NCI-H2196 treated with DMSO at 0.1 percent for 48 hours (cell line): ENCODE data around the gene ARHGAP9.

ENCODE experiments used
- DNase-seq: peaks from one replicate; lab custom pipeline; 2025; ENCODE audit not compliant: unreplicated experiment; lab: John Stamatoyannopoulos, UW

ARHGAP9 gene

DNA sequence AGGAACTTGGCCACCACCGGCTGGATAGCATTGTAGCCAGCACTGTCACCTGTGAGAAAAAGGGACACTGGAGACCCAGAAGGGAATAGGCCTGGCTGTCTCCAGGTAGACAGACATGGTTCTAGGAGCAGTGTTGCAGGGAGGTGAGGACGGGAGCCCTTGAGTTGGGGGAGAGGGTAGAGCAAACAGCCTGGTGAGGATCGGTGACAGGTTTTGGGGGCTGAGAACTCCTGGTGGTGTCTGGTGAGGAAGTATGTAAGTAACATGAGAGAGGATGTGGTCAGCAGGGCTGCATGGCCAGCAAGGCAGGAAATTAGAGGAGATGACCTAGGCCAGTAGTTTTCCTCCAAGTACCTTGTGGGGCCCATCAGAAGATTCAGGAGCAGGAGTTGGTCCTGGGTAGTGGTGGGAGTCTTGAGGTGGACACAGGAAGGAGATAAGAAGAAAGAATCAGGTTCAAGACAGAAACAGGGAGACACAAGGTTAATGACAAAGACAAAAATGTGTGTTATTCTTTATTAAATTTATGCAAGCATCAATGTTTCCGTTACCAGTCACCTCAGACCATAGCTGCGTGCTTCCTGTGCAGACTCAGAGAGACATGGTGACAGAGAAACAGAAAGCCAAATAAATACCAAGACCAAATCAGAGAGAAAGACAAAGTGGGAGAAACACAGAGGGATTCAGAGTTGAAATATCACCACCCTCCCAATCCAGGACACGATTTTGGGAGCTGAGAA lies at the start of gene ARHGAP9:
Gene ARHGAP9 (minus strand): TSS at position 491 of the 740 bp plus-strand sequence. CDS start 460 bp downstream, at position 31.
- DNase-seq, result no peak

DNA sequence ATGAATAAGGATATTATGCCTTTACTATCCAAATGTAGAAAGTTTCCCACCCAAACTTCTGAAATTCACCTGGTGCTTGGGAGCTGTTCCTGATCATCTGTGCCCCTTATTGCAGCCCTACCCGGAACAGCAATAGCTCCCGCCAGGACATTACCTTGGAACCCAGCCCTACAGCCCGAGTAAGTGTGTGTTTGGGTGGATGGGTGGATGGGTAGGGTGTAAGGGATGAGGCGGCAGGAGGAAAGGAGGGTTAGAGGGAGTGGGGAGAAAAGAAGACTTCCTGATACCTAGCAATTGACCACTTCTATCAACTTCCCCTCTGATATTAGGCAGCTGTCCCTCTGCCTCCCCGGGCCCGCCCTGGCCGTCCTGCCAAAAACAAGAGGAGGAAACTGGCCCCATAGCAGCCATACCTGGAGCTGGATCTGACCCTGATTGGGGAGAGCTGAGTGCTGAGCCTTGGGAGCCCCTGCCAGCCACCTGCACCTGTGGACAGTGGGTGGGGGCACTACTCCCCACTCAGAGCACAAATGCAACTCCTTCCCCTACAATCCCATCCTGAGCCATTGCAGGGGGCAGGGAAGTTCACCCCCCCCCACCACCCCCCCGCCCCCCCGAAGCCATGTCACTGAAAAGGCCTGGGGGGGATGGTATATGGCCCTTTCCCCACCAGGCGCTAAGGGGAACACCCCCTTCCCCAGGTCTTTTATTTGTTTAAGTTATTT lies 49.3 kb upstream of the ARHGAP9 start:
- no peak for DNase-seq

DNA sequence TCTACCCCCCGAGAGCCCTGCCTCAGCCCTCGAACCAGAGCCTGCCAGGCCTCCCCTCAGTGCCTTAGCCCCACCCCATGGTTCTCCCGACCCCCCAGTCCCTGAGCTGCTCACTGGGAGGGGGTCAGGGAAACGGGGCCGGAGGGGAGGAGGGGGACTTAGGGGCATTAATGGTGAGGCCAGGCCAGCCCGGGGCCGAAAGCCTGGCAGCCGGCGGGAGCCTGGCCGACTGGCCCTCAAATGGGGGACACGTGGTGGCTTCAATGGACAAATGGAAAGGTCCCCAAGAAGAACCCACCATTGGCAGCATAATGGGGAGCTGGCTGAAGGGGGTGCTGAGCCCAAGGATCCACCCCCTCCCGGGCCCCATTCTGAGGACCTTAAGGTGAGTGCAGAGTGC lies 48.5 kb upstream of the ARHGAP9 start:
- no peak for DNase-seq

DNA sequence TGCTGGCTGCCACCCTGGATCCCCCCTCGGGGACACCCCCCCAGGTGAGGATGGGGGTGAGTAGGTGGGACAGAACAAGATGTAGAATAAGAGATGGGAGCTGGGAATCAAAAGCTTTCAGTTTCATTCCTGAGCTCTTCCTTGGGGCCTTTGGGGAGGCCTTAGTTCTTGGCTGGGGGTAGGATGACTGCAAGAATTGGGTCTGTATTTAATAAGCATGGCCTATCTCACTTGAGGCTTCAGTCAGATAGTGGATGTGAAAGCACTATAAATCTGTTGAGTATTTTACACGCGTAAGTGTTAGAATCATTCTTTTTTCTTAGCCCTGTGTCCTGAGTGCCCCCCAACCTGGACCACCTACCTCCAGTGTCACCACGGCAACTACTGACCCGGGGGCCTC lies 47.5 kb upstream of the ARHGAP9 start:
- DNase-seq, result no peak

DNA sequence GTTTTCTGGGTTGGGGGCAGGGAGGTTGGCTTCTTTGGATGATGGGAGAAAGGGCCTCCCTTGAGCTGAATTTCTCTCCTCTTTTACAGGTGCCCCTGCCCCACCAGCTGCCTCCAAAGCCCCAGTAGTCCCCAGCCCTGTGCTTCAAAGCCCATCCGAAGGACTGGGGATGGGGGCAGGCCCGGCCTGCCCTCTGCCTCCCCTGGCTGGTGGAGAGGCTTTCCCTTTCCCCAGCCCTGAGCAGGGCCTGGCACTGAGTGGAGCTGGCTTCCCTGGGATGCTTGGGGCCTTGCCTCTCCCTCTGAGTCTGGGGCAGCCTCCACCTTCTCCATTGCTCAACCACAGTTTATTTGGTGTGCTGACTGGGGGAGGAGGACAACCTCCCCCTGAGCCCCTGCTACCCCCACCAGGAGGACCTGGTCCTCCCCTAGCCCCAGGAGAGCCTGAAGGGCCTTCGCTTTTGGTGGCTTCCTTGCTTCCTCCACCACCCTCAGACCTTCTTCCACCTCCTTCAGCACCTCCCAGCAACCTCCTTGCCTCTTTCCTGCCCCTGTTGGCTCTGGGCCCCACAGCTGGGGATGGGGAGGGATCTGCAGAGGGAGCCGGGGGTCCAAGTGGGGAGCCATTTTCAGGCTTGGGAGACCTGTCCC lies 46.9 kb upstream of the ARHGAP9 start:
- no peak for DNase-seq

DNA sequence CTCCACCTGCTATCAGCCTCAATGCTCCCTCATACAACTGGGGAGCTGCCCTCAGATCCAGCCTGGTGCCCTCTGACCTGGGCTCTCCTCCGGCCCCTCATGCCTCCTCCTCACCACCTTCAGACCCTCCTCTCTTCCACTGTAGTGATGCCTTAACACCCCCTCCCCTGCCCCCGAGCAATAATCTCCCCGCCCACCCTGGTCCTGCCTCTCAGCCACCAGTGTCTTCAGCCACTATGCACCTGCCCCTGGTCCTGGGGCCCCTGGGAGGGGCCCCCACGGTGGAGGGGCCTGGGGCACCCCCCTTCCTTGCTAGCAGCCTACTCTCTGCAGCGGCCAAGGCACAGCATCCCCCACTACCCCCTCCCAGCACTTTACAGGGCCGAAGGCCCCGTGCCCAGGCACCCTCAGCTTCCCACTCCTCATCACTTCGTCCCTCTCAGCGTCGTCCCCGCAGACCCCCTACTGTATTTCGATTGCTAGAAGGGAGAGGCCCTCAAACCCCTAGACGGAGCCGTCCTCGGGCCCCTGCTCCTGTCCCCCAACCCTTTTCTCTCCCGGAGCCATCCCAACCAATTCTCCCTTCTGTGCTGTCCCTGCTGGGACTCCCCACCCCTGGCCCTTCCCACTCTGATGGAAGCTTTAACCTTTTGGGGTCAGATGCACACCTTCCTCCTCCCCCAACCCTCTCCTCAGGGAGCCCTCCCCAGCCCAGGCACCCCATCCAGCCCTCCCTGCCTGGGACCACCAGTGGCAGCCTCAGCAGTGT lies 46.1 kb upstream of the ARHGAP9 start:
- DNase-seq, result no peak

DNA sequence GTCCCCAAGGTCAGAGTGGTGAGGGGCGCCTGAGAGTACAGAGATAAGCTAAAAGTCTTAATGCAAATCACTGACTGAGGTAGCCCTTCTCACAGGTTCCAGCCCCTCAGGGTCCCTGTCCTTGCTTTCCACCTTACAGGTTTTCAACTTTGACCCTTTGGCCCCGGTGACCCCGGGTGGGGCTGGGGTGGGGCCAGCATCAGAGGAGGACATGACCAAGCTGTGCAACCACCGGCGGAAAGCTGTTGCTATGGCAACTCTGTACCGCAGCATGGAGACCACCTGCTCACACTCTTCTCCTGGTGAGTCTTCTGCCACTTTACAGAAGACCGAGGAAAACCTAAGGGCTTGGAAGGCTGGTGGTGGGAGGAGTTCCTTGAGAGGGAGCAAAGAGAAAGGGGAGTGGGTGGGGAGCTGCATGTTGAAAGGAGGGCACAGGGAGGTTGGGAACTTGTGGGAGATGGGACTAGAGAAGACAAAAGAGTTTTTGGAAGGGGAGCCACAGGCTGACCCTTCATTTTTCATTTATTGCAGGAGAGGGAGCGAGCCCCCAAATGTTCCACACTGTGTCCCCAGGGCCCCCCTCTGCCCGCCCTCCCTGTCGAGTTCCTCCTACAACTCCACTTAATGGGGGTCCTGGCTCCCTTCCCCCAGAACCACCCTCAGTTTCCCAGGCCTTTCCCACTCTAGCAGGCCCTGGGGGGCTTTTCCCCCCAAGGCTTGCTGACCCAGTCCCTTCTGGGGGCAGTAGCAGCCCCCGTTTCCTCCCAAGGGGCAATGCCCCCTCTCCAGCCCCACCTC lies 45.3 kb upstream of the ARHGAP9 start:
- no peak for DNase-seq

DNA sequence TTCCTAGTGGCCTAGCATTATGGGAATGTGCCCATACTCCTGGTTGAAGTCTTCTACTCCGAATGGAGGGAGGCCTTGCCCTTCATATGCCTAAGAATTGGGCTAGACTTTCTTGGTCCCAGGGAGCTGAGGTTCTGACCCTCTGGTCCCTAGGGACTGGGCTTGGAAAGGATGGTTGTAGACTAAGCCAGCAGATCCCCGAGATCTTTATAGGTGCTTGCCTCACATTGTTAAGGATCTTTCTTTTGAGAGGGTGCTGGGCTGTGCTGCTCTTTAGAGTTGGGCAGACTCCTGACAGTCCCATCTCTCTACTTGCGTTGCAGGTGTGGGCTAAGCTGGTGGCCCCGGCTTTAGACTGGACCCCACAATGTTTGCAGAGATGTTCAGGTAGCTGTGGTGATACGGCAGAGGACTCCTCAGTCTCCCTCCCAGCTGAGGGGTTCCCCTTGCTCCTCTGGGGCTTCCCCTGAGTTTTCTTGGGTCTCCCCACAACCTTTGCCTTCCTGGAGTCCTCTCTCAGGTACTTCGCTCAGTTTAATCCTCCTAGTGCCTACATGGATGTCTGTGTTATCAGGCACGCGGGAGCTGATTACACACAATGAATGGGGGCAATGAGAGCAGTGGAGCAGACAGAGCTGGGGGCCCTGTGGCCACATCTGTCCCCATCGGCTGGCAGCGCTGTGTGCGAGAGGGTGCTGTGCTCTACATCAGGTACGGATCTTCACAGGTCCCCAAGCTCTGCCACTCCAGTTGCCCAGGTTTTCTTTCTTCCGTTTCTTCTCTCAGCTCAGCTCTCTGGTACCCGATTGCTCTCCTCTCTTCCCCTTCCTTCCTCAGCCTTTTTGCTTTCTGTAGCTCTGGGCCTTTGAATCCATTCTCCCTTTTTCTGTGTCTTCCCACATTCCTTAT lies 44.3 kb upstream of the ARHGAP9 start:
- no peak for DNase-seq

DNA sequence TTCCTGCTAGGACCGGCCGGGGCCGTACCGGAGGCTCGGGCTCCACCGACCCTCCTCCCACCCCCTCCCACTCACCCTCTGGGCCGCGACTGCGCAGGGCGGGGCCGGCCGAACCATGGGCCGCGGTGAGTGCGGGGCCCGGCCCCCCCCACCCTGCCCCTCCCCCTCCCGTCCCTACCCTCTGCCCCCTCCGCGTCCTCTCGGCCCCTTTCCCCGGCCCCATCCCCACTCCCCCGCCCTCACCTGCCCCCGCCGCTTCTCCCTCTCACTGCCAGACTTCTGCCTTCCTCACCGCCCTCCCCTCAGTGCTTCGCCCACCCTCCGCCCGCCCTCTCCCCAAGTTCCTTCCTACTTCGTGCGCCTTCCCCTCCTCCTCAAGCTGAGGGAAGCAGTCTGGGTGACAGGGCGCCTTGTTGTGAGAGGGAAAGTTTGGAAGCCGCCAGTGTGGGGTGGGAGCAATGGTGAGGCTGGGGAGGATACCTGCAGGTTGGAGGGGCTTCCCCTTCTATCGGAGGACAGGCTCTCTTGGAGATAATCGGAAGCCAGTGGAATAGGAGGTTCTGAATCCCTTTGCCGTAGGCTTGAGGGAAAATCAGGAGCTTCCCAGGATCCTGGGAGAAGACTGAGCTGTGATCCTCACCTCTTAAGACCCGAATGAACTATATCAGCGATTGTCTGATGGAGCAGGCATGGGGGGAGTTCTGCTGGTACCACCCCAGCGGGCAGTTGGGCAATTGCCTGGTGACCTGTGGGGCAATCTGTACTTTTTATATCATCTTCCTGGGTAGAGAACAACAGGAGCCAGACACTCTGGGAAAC lies 43.4 kb upstream of the ARHGAP9 start:
- no peak for DNase-seq

DNA sequence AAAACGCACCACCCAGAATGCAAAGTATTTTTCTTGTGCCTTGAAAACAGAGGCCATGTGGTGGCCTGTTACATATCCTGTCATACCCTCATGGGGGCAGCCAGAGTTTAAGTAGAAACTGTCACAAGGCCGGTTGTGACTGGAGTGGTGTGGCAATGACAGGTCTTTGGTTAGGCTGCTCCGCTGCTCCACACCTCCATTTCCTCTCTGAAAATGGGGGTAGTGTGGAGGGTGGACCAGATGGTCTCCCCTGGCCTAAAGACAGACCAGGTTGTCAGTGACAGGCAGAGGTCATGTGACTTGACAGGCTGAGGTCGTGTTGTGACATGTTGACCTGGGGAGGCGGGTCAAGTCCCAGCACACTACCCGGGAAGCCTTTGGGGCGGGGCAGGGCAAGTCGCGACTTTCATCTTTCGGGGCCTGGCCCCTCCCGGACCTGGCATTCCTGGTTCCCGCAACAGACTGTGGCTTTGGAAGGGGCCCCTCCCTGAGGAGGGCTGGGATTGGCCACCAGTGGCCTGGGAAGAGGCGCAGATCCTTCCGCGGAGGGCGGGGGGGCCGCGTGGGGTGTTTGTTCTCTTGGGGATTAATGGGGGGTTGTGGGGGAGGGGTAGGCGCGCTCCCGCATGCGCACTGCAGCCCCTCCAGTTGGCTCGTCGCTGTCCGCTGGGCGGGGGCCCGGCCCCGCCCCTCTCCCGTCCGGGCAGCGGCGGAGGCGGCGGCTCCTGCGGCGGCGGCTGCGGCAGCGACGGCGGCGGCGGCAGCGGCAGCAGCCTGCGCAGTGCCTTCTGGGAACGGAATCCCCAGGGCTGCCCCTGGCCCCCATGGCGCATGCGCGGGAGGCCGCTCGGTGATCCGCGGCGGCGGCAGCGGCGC lies 42.6 kb upstream of the ARHGAP9 start, which contains the start of gene MBD6:
Gene MBD6 (plus strand): TSS at position 814 of the 876 bp plus-strand sequence. CDS start 1,480 bp downstream, outside the sequence.
- peak; percentile 81 for DNase-seq

DNA sequence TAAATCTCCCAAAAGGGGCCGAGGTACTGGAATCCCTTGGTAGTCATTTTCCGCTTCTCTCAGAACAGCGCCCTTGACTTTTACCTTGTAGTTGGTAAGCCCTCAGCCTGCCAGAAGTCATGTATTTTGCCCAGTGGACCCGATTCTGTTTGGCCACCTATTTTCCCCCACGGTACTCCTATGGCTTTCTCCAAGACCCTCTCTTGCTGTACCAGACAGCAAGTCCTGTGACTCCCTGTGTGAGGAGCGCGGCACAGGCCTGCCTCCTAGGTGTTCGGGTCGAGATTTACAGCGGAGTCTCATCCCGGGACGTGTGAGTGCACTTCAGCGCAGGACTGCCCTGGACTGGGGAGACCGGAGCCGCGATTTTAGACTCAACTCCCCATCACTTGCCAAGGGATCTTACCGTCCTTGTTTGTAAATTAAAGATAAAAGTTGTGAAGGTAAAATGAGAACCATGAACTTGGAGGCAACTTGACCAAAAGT lies 41.9 kb upstream of the ARHGAP9 start:
- DNase-seq, result no peak

DNA sequence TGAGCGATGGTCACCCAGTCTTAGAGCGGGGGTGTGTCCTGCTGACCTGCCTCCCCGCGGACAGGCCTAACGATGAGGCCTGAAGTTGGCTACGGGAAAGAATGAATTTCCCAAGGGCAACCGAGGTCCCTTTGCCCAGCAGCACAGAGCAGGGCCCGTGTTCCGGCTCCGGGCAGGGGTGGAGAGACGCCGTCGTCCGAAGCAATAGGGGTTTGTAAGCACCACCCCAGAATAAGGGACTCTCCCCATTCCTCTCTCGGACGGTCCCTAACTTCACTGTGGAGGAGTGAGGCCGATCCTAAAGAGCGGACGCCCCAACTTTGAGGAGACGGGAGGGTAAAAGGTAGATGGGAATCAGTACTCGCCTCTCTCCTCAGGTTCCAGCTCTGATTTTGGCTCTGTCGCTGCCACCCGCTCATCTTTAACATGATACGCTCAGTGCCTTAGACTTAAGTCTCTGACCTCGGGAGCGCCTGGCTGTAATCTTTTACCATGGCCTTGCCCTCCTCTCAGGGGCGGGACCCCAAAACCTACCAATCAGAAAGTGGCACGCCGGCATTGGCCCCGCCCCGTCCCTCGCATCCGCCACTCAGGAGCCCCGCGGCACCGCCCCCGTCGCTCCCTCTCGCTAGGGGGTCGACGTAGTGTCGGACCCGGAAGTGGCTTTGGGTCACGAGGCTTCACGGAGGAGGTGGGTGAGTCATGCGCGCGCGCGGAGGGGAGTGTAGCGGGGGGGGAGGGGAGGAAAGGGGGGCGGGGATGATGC lies 40.6 kb upstream of the ARHGAP9 start, which contains the start of gene DDIT3:
Gene DDIT3 (minus strand): TSS at position 462 of the 766 bp plus-strand sequence. CDS start 3,108 bp downstream, outside the sequence.
- peak; percentile 97 for DNase-seq

DNA sequence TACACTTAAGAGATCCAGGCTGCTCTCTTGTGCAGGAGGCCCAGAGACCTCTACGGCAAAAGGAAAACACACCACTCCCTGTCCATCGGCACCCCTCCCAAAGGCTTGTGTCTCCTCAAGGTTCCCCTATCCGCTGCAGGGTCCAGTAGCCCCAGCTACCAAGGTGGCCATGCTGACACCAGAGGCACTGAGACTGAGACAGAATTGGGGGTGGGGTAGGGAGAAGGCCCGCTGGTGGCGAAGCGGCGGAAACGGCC lies 40.1 kb upstream of the ARHGAP9 start:
- DNase-seq, result no peak

DNA sequence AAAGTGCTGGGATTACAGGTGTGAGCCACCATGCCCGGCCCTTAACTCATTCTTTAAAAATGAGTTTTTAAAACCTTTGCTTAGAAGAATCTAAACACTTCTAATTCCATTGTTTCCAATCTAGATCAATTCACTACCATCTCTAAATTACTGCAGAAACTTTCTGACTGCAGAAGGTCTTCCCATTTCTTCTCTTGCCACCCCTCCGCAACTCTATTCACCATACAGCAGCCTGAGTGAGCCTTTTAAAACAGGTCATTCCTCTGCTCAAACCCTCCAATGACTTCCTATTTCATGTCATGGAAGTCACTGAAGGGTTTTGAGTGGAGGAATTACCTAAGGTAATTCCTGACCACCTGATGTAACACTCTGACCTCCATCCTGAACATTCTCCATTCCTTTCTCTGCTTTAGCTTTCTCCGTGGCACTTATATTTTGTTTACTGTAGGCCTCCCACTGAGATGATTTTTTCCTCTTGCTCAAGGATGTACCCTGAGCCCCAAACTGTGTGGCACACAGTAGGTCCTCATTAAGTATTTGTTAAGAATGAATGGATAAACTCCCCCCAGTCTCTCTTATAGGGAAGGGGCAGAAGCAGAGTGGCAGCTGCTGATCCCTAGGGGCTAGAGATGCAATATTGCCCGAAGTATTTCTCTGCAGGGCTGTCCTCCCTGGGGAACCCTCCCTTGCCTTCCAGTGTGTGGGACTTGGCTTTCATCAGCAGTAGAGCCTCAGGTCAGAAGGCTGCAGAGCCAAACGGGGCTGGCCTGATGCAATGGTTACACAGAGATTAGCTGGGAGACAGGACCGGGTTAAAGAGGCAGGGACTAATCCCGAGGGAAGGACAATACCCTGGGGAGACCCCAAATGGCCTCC lies 39.5 kb upstream of the ARHGAP9 start:
- DNase-seq, result no peak

DNA sequence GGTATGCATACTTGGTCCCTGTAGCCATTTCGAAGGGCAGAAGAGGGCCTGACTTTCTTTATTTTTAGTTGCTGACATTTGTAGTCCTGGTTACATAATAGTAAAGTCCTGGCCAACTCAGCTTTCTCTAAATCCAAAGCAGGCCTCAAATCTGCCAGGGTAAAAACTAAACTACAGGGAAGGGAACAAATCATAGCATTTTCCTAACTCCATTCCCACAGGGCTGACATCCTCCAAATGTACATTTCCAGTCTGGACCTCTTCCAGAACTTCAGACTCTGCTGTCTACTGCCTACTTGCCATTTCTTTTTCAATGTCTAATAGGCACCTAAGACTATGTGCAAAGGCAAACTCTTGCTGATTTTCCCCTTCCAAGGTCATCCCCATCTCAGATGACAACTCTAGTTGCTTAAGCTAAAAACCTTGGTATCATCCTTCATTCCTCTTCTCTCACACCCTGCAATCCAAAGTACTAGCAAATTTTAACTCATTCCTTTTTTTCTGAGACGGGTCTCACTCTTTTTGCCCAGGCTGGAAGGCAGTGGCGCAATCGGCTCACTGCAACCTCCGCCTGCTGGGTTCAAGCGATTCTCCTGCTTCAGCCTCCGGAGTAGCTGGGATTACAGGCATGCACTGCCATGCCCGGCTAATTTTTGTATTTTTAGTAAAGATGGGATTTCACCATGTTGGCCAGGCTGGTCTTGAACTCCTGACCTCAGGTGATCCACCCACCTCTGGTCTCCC lies 38.7 kb upstream of the ARHGAP9 start:
- DNase-seq, result no peak
